AG09319 (cell line): ENCODE measurements around the gene MGA.

Experiments used
- DNase-seq: peaks from one replicate; pipeline ENCODE4 v3.0.0-alpha.2; 2010; ENCODE audit warnings: low read depth; ENCODE audit errors: extremely low read depth
- CTCF ChIP-seq: IDR thresholded peaks from 2 replicates; pipeline ENCODE4 v1.5.1; 2011; ENCODE audit warnings: low read depth, mild to moderate bottlenecking, inconsistent platforms, low read length, moderate library complexity

The MGA gene

GRCh38 chr15:41629883-41630282 lies 30.3 kb upstream of the MGA start:
- TF ChIP-seq CTCF: no peak
- DNase-seq: no peak

- no peak for TF ChIP-seq CTCF
- DNase-seq: no peak
Observed at GRCh38 chr15:41630616-41631217, 29.5 kb upstream of the MGA start.

- DNase-seq: no peak
- TF ChIP-seq CTCF: no peak
Observed at GRCh38 chr15:41631880-41632470, 28.2 kb upstream of the MGA start.

- TF ChIP-seq CTCF: no peak
- no peak for DNase-seq
Observed at GRCh38 chr15:41633609-41634008, 26.6 kb upstream of the MGA start.

GRCh38 chr15:41634072-41634626 lies 26.1 kb upstream of the MGA start:
- DNase-seq: no peak
- TF ChIP-seq CTCF: no peak

- TF ChIP-seq CTCF: no peak
Observed at GRCh38 chr15:41637086-41637485, 23.1 kb upstream of the MGA start.

GRCh38 chr15:41640985-41641384 lies 19.2 kb upstream of the MGA start:
- TF ChIP-seq CTCF: no peak
- no peak for DNase-seq

More at GRCh38 chr15:41637086-41637485, 23.1 kb upstream of the MGA start:
- DNase-seq: no peak
